H1 (cell line): ENCODE data around the gene OPHN1. TPM values are rescaled to one million over a fixed set of nuclear protein-coding genes. Genes with fewer than 3 reads are reported as not detected.

Experiments used
- CTCF ChIA-PET: fragments of 300-600 bp; sonication (Branson Sonifier 250); formaldehyde crosslinking; loops from one replicate; lab custom pipeline; 2021; ENCODE audit not compliant: partially characterized antibody; lab: Charles Lee
- POLR2A ChIA-PET: fragments of 300-600 bp; sonication (Branson Sonifier 250); formaldehyde crosslinking; loops from one replicate; lab custom pipeline; 2021; ENCODE audit warnings: inconsistent platforms; ENCODE audit not compliant: partially characterized antibody; lab: Charles Lee
- DNase-seq, 2 experiments: peaks; one replicate each; pipeline versions ENCODE4 v3.0.0 to v3.0.0-alpha.2; 2010 to 2022; ENCODE audit warnings: low spot score in 2 of 2, low read depth in 1 of 2, mixed read lengths in 1 of 2
- FAIRE-seq: peaks from 2 replicates; lab custom pipeline; 2011; peaks lifted over from hg19 to GRCh38; lab: Jason Lieb, UNC
- H2AFZ ChIP-seq: 2 replicates; pipeline ENCODE4 v1.8.1; 2012; ENCODE audit warnings: low read length, inconsistent platforms
- H2AK5ac ChIP-seq: 2 replicates; pipeline ENCODE4 v1.6.1; 2013; ENCODE audit warnings: low read depth, low read length
- H2BK120ac ChIP-seq: replicated peaks from 2 replicates; pipeline ENCODE3; 2013; ENCODE audit warnings: low read depth, low read length, inconsistent platforms
- H2BK12ac ChIP-seq: 2 replicates; pipeline ENCODE4 v1.6.1; 2013; ENCODE audit warnings: low read depth, low read length
- H2BK15ac ChIP-seq: 2 replicates; pipeline ENCODE4 v1.6.1; 2013; ENCODE audit warnings: low read length
- H2BK20ac ChIP-seq: 2 replicates; pipeline ENCODE4 v1.6.1; 2013; ENCODE audit warnings: low read length
- H2BK5ac ChIP-seq: 2 replicates; pipeline ENCODE4 v1.6.1; 2013; ENCODE audit warnings: low read depth, low read length
- H3K14ac ChIP-seq: 2 replicates; pipeline ENCODE4 v1.6.1; 2013; ENCODE audit warnings: inconsistent platforms; ENCODE audit not compliant: insufficient read length
- H3K18ac ChIP-seq: 2 replicates; pipeline ENCODE4 v1.6.1; 2013; ENCODE audit warnings: low read length; ENCODE audit errors: extremely low read depth
- H3K23ac ChIP-seq: 2 replicates; pipeline ENCODE4 v1.6.1; 2013; ENCODE audit warnings: inconsistent platforms; ENCODE audit not compliant: insufficient read length
- H3K23me2 ChIP-seq: 2 replicates; pipeline ENCODE4 v1.6.1; 2013; ENCODE audit warnings: low read depth, low read length
- H3K27ac ChIP-seq: 2 replicates; pipeline ENCODE4 v1.6.1; 2011; ENCODE audit warnings: low read depth, low read length, inconsistent platforms
- H3K27me3 ChIP-seq, 4 experiments: replicated peaks in 1 of 4; 1 replicate in 1 of 4; 2 replicates in 3 of 4; pipeline versions ENCODE4 v1.6.1 to v1.8.1; 2011 to 2013; ENCODE audit warnings: low read length in 3 of 4, mild to moderate bottlenecking in 3 of 4, inconsistent platforms in 2 of 4, mixed read lengths in 2 of 4, moderate library complexity in 1 of 4; ENCODE audit not compliant: control insufficient read depth in 3 of 4, insufficient read depth in 3 of 4; ENCODE audit errors: extremely low read depth in 1 of 4
- H3K36me3 ChIP-seq, 4 experiments: 2 replicates each; pipeline versions ENCODE4 v1.6.1 to v1.8.1; 2011 to 2013; ENCODE audit warnings: mild to moderate bottlenecking in 4 of 4, low read length in 3 of 4, moderate library complexity in 2 of 4, control low read depth in 1 of 4, inconsistent platforms in 1 of 4; ENCODE audit not compliant: insufficient read depth in 4 of 4, control insufficient read depth in 2 of 4
- H3K4ac ChIP-seq: replicated peaks from 2 replicates; pipeline ENCODE3; 2013; ENCODE audit warnings: low read length, low read depth, mixed read lengths, inconsistent platforms; ENCODE audit not compliant: insufficient read length
- H3K4me1 ChIP-seq, 4 experiments: replicated peaks in 1 of 4; 1 replicate in 1 of 4; 2 replicates in 3 of 4; pipeline versions ENCODE4 v1.6.1 to v1.8.1; 2011 to 2013; ENCODE audit warnings: low read length in 3 of 4, inconsistent platforms in 2 of 4, mixed read lengths in 1 of 4; ENCODE audit not compliant: insufficient read depth in 4 of 4, control insufficient read depth in 3 of 4
- H3K4me2 ChIP-seq, 2 experiments: 2 replicates each; pipeline versions ENCODE4 v1.6.1 to v1.8.1; 2011 to 2013; ENCODE audit warnings: low read depth in 2 of 2, low read length in 2 of 2, control low read depth in 1 of 2, inconsistent platforms in 1 of 2, mild to moderate bottlenecking in 1 of 2; ENCODE audit not compliant: insufficient read depth in 1 of 2
- H3K4me3 ChIP-seq, 4 experiments: fragments of 200-600, 300-600 bp in 1 of 4; sonication (generic), shearing (Covaris generic), sonication (Bioruptor Twin) in 1 of 4; 2 replicates each; pipeline versions ENCODE4 v1.5.1 to v1.8.1; 2011 to 2016; ENCODE audit warnings: low read length in 4 of 4, low read depth in 3 of 4, control low read depth in 2 of 4, inconsistent platforms in 2 of 4, mild to moderate bottlenecking in 2 of 4, mixed read lengths in 1 of 4, moderate library complexity in 1 of 4; ENCODE audit not compliant: insufficient read depth in 2 of 4; ENCODE audit errors: extremely low read depth in 1 of 4
- H3K56ac ChIP-seq: replicated peaks from 2 replicates; pipeline ENCODE3; 2013; ENCODE audit warnings: low read depth, mild to moderate bottlenecking, mixed read lengths, low read length, inconsistent platforms; ENCODE audit not compliant: insufficient read length
- H3K79me1 ChIP-seq: 2 replicates; pipeline ENCODE4 v1.6.1; 2013; ENCODE audit warnings: low read depth, low read length, control low read depth
- H3K79me2 ChIP-seq, 2 experiments: 2 replicates each; pipeline versions ENCODE4 v1.6.1 to v1.8.1; 2012 to 2013; ENCODE audit warnings: low read length in 2 of 2, mild to moderate bottlenecking in 2 of 2, inconsistent platforms in 1 of 2; ENCODE audit not compliant: insufficient read depth in 2 of 2, control insufficient read depth in 1 of 2
- H3K9ac ChIP-seq, 4 experiments: replicated peaks in 1 of 4; 1 replicate in 1 of 4; 2 replicates in 3 of 4; pipeline versions ENCODE4 v1.6.1 to v1.8.1; 2011 to 2013; ENCODE audit warnings: low read depth in 3 of 4, low read length in 3 of 4, control low read depth in 2 of 4, mild to moderate bottlenecking in 2 of 4, moderate library complexity in 2 of 4, inconsistent platforms in 1 of 4; ENCODE audit errors: extremely low read depth in 1 of 4
- H3K9me3 ChIP-seq, 2 experiments: 2 replicates each; pipeline versions ENCODE4 v1.6.1 to v1.8.1; 2012 to 2013; ENCODE audit warnings: mild to moderate bottlenecking in 2 of 2, moderate library complexity in 2 of 2, control low read depth in 1 of 2, inconsistent platforms in 1 of 2, low read depth in 1 of 2, low read length in 1 of 2, mixed read lengths in 1 of 2; ENCODE audit not compliant: insufficient read depth in 2 of 2
- H4K20me1 ChIP-seq, 2 experiments: replicated peaks in 1 of 2; 2 replicates each; pipeline versions ENCODE3 to v1.8.1; 2011 to 2013; ENCODE audit warnings: inconsistent platforms in 2 of 2, low read length in 2 of 2, mild to moderate bottlenecking in 1 of 2; ENCODE audit not compliant: insufficient read depth in 2 of 2, control insufficient read depth in 1 of 2
- H4K5ac ChIP-seq: 2 replicates; pipeline ENCODE4 v1.6.1; 2013; ENCODE audit warnings: low read length, low read depth, mixed read lengths, inconsistent platforms; ENCODE audit not compliant: insufficient read length
- H4K8ac ChIP-seq: 2 replicates; pipeline ENCODE4 v1.8.0; 2013; ENCODE audit warnings: mild to moderate bottlenecking, moderate library complexity, low read length, inconsistent platforms; ENCODE audit not compliant: insufficient read depth; ENCODE audit errors: extremely low read depth
- H4K91ac ChIP-seq: replicated peaks from 2 replicates; pipeline ENCODE3; 2013; ENCODE audit warnings: low read length, mixed read lengths, inconsistent platforms; ENCODE audit not compliant: insufficient read length
- BACH1 ChIP-seq: IDR thresholded peaks from 2 replicates; pipeline ENCODE4 v1.6.1; 2012; ENCODE audit warnings: low read length, improper control_type of control experiment
- BCL11A ChIP-seq, 2 experiments: IDR thresholded peaks; one replicate each; pipeline ENCODE4 v1.6.1; 2011; ENCODE audit warnings: low read depth in 2 of 2, low read length in 2 of 2, mild to moderate bottlenecking in 2 of 2
- CBX5 ChIP-seq: fragments of 300-800, 300-1000 bp; sonication (generic); IDR thresholded peaks from 2 replicates; pipeline ENCODE4 v1.7.1; 2016; ENCODE audit warnings: antibody characterized with exemption, low read length, low read depth
- EGR1 ChIP-seq: IDR thresholded peaks from 2 replicates; pipeline ENCODE4 v1.6.1; 2011; ENCODE audit warnings: low read depth, low read length, borderline replicate concordance
- EZH2 ChIP-seq: fragments of 200-600 bp; sonication (generic); IDR thresholded peaks from 2 replicates; pipeline ENCODE4 v1.7.1; 2012; ENCODE audit warnings: low read depth, mild to moderate bottlenecking, moderate library complexity, low read length, inconsistent platforms; ENCODE audit not compliant: severe bottlenecking
- JUN ChIP-seq: IDR thresholded peaks from 2 replicates; pipeline ENCODE4 v1.6.1; 2011; ENCODE audit warnings: low read depth, mild to moderate bottlenecking, improper control_type of control experiment, low read length
- RFX5 ChIP-seq: IDR thresholded peaks from 2 replicates; pipeline ENCODE4 v1.6.1; 2011; ENCODE audit warnings: low read depth, low read length, improper control_type of control experiment, borderline replicate concordance
- SAP30 ChIP-seq: fragments of 300-600 bp; sonication (generic); IDR thresholded peaks from 2 replicates; pipeline ENCODE4 v1.7.1; 2012; ENCODE audit warnings: low read length, moderate library complexity, mild to moderate bottlenecking, inconsistent platforms; ENCODE audit not compliant: insufficient read depth, insufficient replicate concordance
- SIN3A ChIP-seq, 2 experiments: IDR thresholded peaks in 1 of 2; conservative IDR thresholded peaks in 1 of 2; 2 replicates each; pipeline ENCODE4 v1.6.1; 2011 to 2012; ENCODE audit warnings: low read length in 2 of 2, improper control_type of control experiment in 1 of 2, low read depth in 1 of 2, mild to moderate bottlenecking in 1 of 2
- SP4 ChIP-seq: IDR thresholded peaks from 2 replicates; pipeline ENCODE4 v1.6.1; 2012; ENCODE audit warnings: low read length, inconsistent platforms
- TAF7 ChIP-seq: optimal IDR thresholded peaks from 2 replicates; pipeline ENCODE3; 2011; ENCODE audit warnings: low read depth, mild to moderate bottlenecking, inconsistent platforms, low read length, moderate library complexity, borderline replicate concordance
- TBP ChIP-seq: IDR thresholded peaks from 2 replicates; pipeline ENCODE4 v1.6.1; 2011; ENCODE audit warnings: low read depth, low read length, improper control_type of control experiment
- TCF12 ChIP-seq: IDR thresholded peaks from 2 replicates; pipeline ENCODE4 v1.6.1; 2011; ENCODE audit warnings: low read depth, mild to moderate bottlenecking, low read length
- YY1 ChIP-seq: IDR thresholded peaks from 2 replicates; pipeline ENCODE4 v1.6.1; 2011; ENCODE audit warnings: low read depth, mild to moderate bottlenecking, low read length
- WGBS, 2 experiments: shearing (Covaris generic) in 1 of 2; methylation state at CpG; one replicate each; pipeline versions ENCODE4 v1.1.6 to v1.1.7; 2013 to 2015; ENCODE audit warnings: low lambda C conversion rate in 2 of 2, mixed read lengths in 2 of 2, inconsistent platforms in 1 of 2, low coverage in 1 of 2, missing lambda C conversion rate in 1 of 2; ENCODE audit not compliant: insufficient replicate concordance in 2 of 2, insufficient coverage in 1 of 2, insufficient read length in 1 of 2; ENCODE audit errors: extremely low coverage in 1 of 2, missing lambda C conversion rate in 1 of 2; 5-methylcytosine and 5-hydroxymethylcytosine counted together
- polyA plus RNA-seq, 7 experiments: library from polyadenylated mRNA; depleted of rRNA in 3 of 7; stranded (reverse) in 5 of 7; unstranded in 2 of 7; fragments of >200 nt in 5 of 7; fragments of 200-250 nt in 2 of 7; gene quantifications; 1 replicate in 5 of 7; 2 replicates in 1 of 7; 4 replicates in 1 of 7; pipeline versions ENCODE4 v1.2.1 to v1.2.3, GENCODE V29; 2011 to 2013; ENCODE audit warnings: missing spikeins in 2 of 7, mixed read lengths in 2 of 7
- total RNA-seq: library from RNA; stranded (reverse); fragmentation: NEBNext Ultra II Directional; extraction: Animal tissue kit (Norgen Biotek cat#: 25700); gene quantifications from 2 replicates; pipeline ENCODE4 v1.2.1, GENCODE V29; 2021

Gene OPHN1
- total and polyA plus RNA-seq, 2 of the 8 experiments (the other 6 are each of a cell fraction or from before 2014, with no cell fraction given): 1.2 to 3.5 TPM

- no peaks in the 10 kb centered on the region for H3K23me2 ChIP-seq
- no peak overlapping the region for H4K8ac ChIP-seq
- no peak overlapping the region for H3K27ac ChIP-seq
- no peak overlapping the region for H3K56ac ChIP-seq
- no peak overlapping the region for H2AK5ac ChIP-seq
- H3K4me1 ChIP-seq: no peaks in the 10 kb centered on the region
- DNase-seq (no peak), FAIRE-seq (peak; percentile 24)
- H2BK120ac ChIP-seq: no peak overlapping the region
- H3K18ac ChIP-seq: no peak overlapping the region
- no peak overlapping the region for H3K4me3 ChIP-seq
- H3K4ac ChIP-seq: no peak overlapping the region
- no peak overlapping the region for H2AFZ ChIP-seq
- H3K79me1 ChIP-seq: no peaks in the 10 kb centered on the region
- no peak overlapping the region for H3K14ac ChIP-seq
- H3K4me2 ChIP-seq: no peak overlapping the region
- no peak overlapping the region for H2BK12ac ChIP-seq
- ChIA-PET POLR2A (interaction anchor here (1.0 kb wide), 1 partner anchor 10 kb away, joined by 3 read pairs; no protein-coding TSS in a partner anchor), CTCF (interaction anchor here (0.7 kb wide), 1 partner anchor 10 kb away, joined by 5 read pairs; no protein-coding TSS in a partner anchor)
- H4K20me1 ChIP-seq: no peaks in the 10 kb centered on the region
- H2BK5ac ChIP-seq: no peak overlapping the region
- no peak overlapping the region for H2BK15ac ChIP-seq
- no peak overlapping the region for H3K9ac ChIP-seq
- no peaks in the 10 kb centered on the region for H3K79me2 ChIP-seq
- H2BK20ac ChIP-seq: no peak overlapping the region
- H4K91ac ChIP-seq: no peak overlapping the region
- 93% methylated on average over 4 of the region's 4 CpGs; no CpG with 5 or more reads in 1 of the 2 experiments for WGBS, 2 experiments
- no peaks in the 10 kb centered on the region for H3K27me3 ChIP-seq
- H4K5ac ChIP-seq: no peak overlapping the region
- no peaks in the 10 kb centered on the region for H3K36me3 ChIP-seq
- peaks cover 0 to 3% of the 10 kb centered on the region in 2 experiments; a peak in 1 of 4 replicates for H3K9me3 ChIP-seq
- H3K23ac ChIP-seq: no peak overlapping the region
- TF ChIP-seq YY1 (no peak), BACH1 (no peak), SP4 (no peak), RFX5 (no peak), SIN3A (conservative IDR thresholded peaks at IDR 0.05 in 1 of 2, IDR thresholded peaks at IDR 0.05 in 1 of 2; ENCODE audit: low read depth in 1 of 2, low read length in 2 of 2) (no peak), EZH2 (no peak), BCL11A (IDR thresholded peaks at IDR 0.05; ENCODE audit: low read depth in 2 of 2, low read length in 2 of 2) (no peak), TAF7 (no peak), SAP30 (no peak), CBX5 (no peak), TCF12 (no peak), EGR1 (no peak), JUN (no peak), TBP (no peak)
Measured at GRCh38 chrX:68261060-68261672, 172.1 kb downstream of the OPHN1 start.
